ENCODE results near the gene EFNA5. TPM values are rescaled to one million over a fixed set of nuclear protein-coding genes. Genes with fewer than 3 reads are reported as not detected.
"Not testable (repeated sequence)": the region's sequence is repeated elsewhere in the genome, so short reads cannot be mapped to it uniquely, and the experiment has no call there.

EFNA5 gene
- polyA plus RNA-seq, 2 donors = 3.4 to 4.9 TPM

DNA sequence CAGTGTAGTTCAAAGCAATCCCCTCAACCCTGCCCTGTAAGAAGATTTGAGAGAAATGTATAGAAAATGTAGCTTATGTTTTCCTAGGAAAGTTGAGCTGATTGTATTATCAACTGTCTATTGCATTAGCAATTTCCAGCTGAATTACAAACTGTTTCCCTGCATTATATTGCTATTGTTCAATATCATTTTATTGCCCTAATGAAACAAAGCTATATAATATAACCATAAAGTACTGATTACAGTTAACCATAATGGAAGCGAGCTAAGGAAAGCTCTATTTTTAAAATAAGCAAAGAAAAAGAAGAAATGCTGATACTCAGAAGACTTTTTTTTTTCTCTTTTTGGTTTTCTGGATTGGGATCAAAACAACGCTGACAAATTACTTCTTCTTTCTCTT, 228.3 kb downstream of the EFNA5 start:
- Histone ChIP-seq H3K27ac (ENCODE audit: low read depth in 2 of 2, low read length in 1 of 2) (no peak overlapping the region), H3K27me3 (ENCODE audit: control insufficient read depth in 1 of 2, insufficient read depth in 2 of 2, low read length in 2 of 2) (no peaks in the 10 kb centered on the region), H3K9me3 (ENCODE audit: control insufficient read depth in 2 of 2, insufficient read depth in 1 of 2, low read depth in 1 of 2, low read length in 1 of 2) (peaks cover 0 to 2% of the 10 kb centered on the region in 2 donors), H3K36me3 (ENCODE audit: control insufficient read depth in 2 of 2, insufficient read depth in 2 of 2, low read length in 1 of 2) (no peaks in the 10 kb centered on the region), H3K4me3 (ENCODE audit: low read depth in 1 of 2, low read length in 2 of 2) (no peak overlapping the region), H3K4me1 (ENCODE audit: control insufficient read depth in 2 of 2, insufficient read depth in 2 of 2, low read length in 1 of 2) (no peaks in the 10 kb centered on the region)
- WGBS, 2 donors = 68 to 79% methylated on average over 2 of the region's 2 CpGs

DNA sequence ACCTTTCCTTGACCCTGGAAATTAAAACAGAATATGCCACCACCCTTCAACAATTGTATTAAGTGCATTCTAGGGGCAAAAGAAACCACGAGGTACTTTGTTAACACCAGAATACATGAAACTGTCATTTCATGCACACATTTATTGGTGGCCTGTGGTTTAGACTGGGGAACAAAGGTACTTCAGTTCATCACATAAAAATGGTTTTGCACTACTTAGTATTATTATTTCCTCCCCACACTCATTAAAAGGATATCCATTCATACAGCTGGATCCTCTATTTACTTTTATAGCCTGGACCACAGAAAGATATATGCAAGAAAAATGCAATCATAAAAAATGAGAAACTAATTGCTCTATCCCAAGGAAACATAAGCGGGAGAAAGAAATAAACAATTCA, 230.9 kb downstream of the EFNA5 start:
- WGBS, 2 donors = 77 to 84% methylated on average over 2 of the region's 2 CpGs
- Histone ChIP-seq H3K27me3 (ENCODE audit: control insufficient read depth in 1 of 2, insufficient read depth in 2 of 2, low read length in 2 of 2) (no peaks in the 10 kb centered on the region), H3K4me3 (ENCODE audit: low read depth in 1 of 2, low read length in 2 of 2) (no peak overlapping the region)

DNA sequence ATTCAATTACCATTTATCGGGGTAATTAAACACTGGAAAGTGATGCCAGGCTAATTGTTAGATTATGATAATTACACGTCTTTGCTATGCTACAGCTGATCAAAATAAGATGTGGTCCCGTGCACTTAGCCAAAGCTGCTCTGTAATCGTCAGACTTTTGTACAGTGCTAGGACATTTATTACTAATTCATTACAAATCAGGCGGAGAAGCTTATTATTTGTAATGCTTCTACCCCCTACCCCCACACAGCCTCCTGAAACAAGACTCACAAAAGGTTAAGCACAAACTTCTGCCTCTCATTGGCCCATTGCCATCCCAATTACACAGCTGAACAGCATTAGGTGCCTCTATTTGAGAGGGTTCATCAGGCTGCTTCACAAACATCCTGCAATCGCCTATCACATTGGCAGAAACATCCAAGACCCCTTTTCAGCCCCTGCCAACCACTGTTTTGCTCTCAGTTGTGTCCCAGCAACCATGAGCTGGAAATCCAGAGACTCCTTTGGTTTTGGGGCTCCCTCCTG, 232.7 kb downstream of the EFNA5 start:
- Histone ChIP-seq H3K36me3 (ENCODE audit: control insufficient read depth in 2 of 2, insufficient read depth in 2 of 2, low read length in 1 of 2) (no peaks in the 10 kb centered on the region), H3K4me3 (ENCODE audit: low read depth in 1 of 2, low read length in 2 of 2) (no peak overlapping the region), H3K4me1 (ENCODE audit: control insufficient read depth in 2 of 2, insufficient read depth in 2 of 2, low read length in 1 of 2) (peaks cover 3% of the 10 kb centered on the region in 2 donors), H3K27me3 (ENCODE audit: control insufficient read depth in 1 of 2, insufficient read depth in 2 of 2, low read length in 2 of 2) (no peaks in the 10 kb centered on the region), H3K9me3 (ENCODE audit: control insufficient read depth in 2 of 2, insufficient read depth in 1 of 2, low read depth in 1 of 2, low read length in 1 of 2) (peaks cover 0 to 2% of the 10 kb centered on the region in 2 donors), H3K27ac (ENCODE audit: low read depth in 2 of 2, low read length in 1 of 2) (no peak overlapping the region)
- WGBS, 2 donors = 88% methylated on average over 6 of the region's 6 CpGs

More for the DNA sequence above, 230.9 kb downstream of the EFNA5 start:
- Histone ChIP-seq H3K9me3 (ENCODE audit: control insufficient read depth in 2 of 2, insufficient read depth in 1 of 2, low read depth in 1 of 2, low read length in 1 of 2) (peaks cover 0 to 2% of the 10 kb centered on the region in 2 donors), H3K36me3 (ENCODE audit: control insufficient read depth in 2 of 2, insufficient read depth in 2 of 2, low read length in 1 of 2) (no peaks in the 10 kb centered on the region), H3K4me1 (ENCODE audit: control insufficient read depth in 2 of 2, insufficient read depth in 2 of 2, low read length in 1 of 2) (peaks cover 3% of the 10 kb centered on the region in 2 donors), H3K27ac (ENCODE audit: low read depth in 2 of 2, low read length in 1 of 2) (no peak overlapping the region)

DNA sequence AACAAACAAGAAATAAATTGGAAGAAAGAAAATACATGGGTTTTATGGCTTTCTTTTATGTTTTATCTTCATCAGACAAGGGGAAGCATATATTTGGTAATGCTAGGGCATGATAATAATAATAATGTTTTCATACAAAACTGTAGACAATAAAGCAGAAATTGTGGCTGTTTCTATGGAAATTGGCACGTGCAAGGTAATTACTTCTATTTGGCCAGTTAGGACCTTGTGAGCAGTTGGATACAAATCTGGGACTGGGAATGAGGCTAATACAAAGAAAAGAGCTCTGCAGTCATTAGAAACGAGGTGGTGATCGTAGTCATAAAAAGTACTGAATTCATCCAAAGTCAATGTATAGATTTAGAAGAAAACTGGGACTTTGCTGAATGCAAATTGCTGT, 233.6 kb downstream of the EFNA5 start:
- 85% methylated on average over 3 of the region's 3 CpGs for WGBS, 2 donors

DNA sequence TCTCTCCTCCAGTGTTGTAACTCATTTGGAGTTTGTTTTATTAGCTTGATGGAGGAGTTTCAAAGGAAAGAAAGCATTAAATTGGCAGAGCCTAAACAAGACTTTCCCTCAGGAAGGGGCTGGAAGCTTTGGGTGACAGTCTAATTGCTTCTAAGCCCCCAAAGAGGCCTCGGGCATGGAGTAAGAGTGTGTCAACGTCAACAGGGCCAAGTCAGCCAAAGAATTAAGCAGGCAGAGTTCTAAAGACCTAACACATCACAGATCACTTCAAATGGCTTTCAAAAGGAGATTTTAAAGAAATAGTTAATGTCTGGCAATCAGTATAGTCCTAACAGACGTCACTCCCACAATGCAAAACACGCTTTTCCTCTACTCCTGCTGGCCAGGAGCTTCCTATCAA, 234.5 kb downstream of the EFNA5 start:
- no peaks in the 10 kb centered on the region for H3K27me3 ChIP-seq (ENCODE audit: control insufficient read depth in 1 of 2, insufficient read depth in 2 of 2, low read length in 2 of 2)
- H3K36me3 ChIP-seq (ENCODE audit: control insufficient read depth in 2 of 2, insufficient read depth in 2 of 2, low read length in 1 of 2) = no peaks in the 10 kb centered on the region
- no peak overlapping the region for H3K4me3 ChIP-seq (ENCODE audit: low read depth in 1 of 2, low read length in 2 of 2)
- H3K9me3 ChIP-seq (ENCODE audit: control insufficient read depth in 2 of 2, insufficient read depth in 1 of 2, low read depth in 1 of 2, low read length in 1 of 2) = peaks cover 0 to 2% of the 10 kb centered on the region in 2 donors
- H3K4me1 ChIP-seq (ENCODE audit: control insufficient read depth in 2 of 2, insufficient read depth in 2 of 2, low read length in 1 of 2) = peaks cover 3% of the 10 kb centered on the region in 2 donors
- WGBS, 2 donors = 44 to 55% methylated on average over 4 of the region's 4 CpGs
- no peak overlapping the region for H3K27ac ChIP-seq (ENCODE audit: low read depth in 2 of 2, low read length in 1 of 2)

More for the DNA sequence above, 233.6 kb downstream of the EFNA5 start:
- peaks cover 0 to 2% of the 10 kb centered on the region in 2 donors for H3K9me3 ChIP-seq (ENCODE audit: control insufficient read depth in 2 of 2, insufficient read depth in 1 of 2, low read depth in 1 of 2, low read length in 1 of 2)
- H3K4me1 ChIP-seq (ENCODE audit: control insufficient read depth in 2 of 2, insufficient read depth in 2 of 2, low read length in 1 of 2) = peaks cover 3% of the 10 kb centered on the region in 2 donors
- H3K27ac ChIP-seq (ENCODE audit: low read depth in 2 of 2, low read length in 1 of 2) = no peak overlapping the region
- H3K36me3 ChIP-seq (ENCODE audit: control insufficient read depth in 2 of 2, insufficient read depth in 2 of 2, low read length in 1 of 2) = no peaks in the 10 kb centered on the region
- no peak overlapping the region for H3K4me3 ChIP-seq (ENCODE audit: low read depth in 1 of 2, low read length in 2 of 2)
- H3K27me3 ChIP-seq (ENCODE audit: control insufficient read depth in 1 of 2, insufficient read depth in 2 of 2, low read length in 2 of 2) = no peaks in the 10 kb centered on the region

DNA sequence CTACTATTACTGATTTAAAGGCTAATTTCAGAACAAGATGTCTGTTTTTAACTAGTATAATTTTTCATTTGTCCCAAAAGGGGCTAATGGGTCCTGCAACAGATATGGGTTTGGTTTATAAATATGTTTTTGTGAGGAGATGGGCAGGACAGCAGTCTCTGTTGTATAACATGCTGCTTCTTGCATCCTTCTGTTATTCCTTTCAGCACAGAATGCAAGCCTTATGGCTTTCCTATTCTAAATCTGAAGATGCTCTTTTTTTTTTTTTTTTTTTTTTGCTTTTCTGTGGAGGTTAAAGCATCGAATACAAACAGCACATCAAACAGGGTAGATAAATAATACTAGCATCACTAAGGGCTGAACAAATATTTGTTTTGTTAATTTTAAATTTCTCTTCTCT, 235.7 kb downstream of the EFNA5 start:
- 87 to 91% methylated on average over 1 of the region's 1 CpG for WGBS, 2 donors
- H3K4me3 ChIP-seq (ENCODE audit: low read depth in 1 of 2, low read length in 2 of 2) = no peak overlapping the region
- H3K4me1 ChIP-seq (ENCODE audit: control insufficient read depth in 2 of 2, insufficient read depth in 2 of 2, low read length in 1 of 2) = peaks cover 3% of the 10 kb centered on the region in 2 donors
- H3K27ac ChIP-seq (ENCODE audit: low read depth in 2 of 2, low read length in 1 of 2) = no peak overlapping the region
- peaks cover 0 to 2% of the 10 kb centered on the region in 2 donors for H3K9me3 ChIP-seq (ENCODE audit: control insufficient read depth in 2 of 2, insufficient read depth in 1 of 2, low read depth in 1 of 2, low read length in 1 of 2)
- no peaks in the 10 kb centered on the region for H3K36me3 ChIP-seq (ENCODE audit: control insufficient read depth in 2 of 2, insufficient read depth in 2 of 2, low read length in 1 of 2)
- H3K27me3 ChIP-seq (ENCODE audit: control insufficient read depth in 1 of 2, insufficient read depth in 2 of 2, low read length in 2 of 2) = no peaks in the 10 kb centered on the region

DNA sequence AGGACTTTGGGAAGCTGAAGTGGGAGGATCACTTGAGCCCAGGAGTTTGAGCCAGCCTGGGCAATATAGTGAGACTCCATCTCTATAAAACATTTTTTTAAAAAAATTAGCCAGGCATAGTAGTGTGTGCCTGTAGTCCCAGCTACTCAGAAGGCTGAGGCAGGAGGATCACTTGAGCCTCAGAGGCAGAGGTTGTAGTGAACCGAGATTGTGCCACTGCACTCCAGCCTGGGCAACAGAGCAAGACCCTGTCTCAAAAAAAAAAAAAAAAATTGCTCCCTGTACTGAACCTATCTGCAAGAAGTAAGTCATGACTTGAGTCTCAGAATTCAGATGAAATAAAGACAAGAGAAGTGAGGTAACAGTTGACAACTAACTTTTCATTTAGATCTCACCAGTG, 237.1 kb downstream of the EFNA5 start:
- not testable (repeated sequence) for H3K4me1 ChIP-seq (ENCODE audit: control insufficient read depth in 2 of 2, insufficient read depth in 2 of 2, low read length in 1 of 2); H3K9me3 ChIP-seq (ENCODE audit: control insufficient read depth in 2 of 2, insufficient read depth in 1 of 2, low read depth in 1 of 2, low read length in 1 of 2); H3K4me3 ChIP-seq (ENCODE audit: low read depth in 1 of 2, low read length in 2 of 2); H3K27me3 ChIP-seq (ENCODE audit: control insufficient read depth in 1 of 2, insufficient read depth in 2 of 2, low read length in 2 of 2); H3K27ac ChIP-seq (ENCODE audit: low read depth in 2 of 2, low read length in 1 of 2); H3K36me3 ChIP-seq (ENCODE audit: control insufficient read depth in 2 of 2, insufficient read depth in 2 of 2, low read length in 1 of 2)
- WGBS, 2 donors = 94 to 96% methylated on average over 1 of the region's 1 CpG

DNA sequence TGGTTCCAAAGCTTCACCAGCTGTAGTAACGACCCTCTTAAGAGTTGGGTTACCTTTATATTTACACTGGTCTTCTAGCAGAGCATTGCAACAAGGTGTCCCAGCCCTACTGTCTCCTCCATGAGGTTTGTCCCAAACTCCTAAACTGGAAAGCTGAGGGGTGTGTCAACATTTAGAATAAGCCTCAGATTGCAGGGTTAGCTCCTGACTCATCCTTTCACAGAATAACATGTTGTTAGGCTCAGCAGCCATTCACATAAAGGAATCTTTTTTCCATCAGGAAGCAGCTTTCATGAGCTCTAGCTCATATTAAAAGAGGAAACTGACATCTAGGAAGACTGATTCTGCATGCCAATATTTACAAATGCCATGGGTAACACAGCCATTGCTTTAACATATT, 238.7 kb downstream of the EFNA5 start:
- H3K4me1 ChIP-seq (ENCODE audit: control insufficient read depth in 2 of 2, insufficient read depth in 2 of 2, low read length in 1 of 2) = peaks cover 3% of the 10 kb centered on the region in 2 donors
- H3K9me3 ChIP-seq (ENCODE audit: control insufficient read depth in 2 of 2, insufficient read depth in 1 of 2, low read depth in 1 of 2, low read length in 1 of 2) = no peaks in the 10 kb centered on the region
- no peak overlapping the region for H3K27ac ChIP-seq (ENCODE audit: low read depth in 2 of 2, low read length in 1 of 2)
- H3K4me3 ChIP-seq (ENCODE audit: low read depth in 1 of 2, low read length in 2 of 2) = no peak overlapping the region
- no peaks in the 10 kb centered on the region for H3K27me3 ChIP-seq (ENCODE audit: control insufficient read depth in 1 of 2, insufficient read depth in 2 of 2, low read length in 2 of 2)
- no peaks in the 10 kb centered on the region for H3K36me3 ChIP-seq (ENCODE audit: control insufficient read depth in 2 of 2, insufficient read depth in 2 of 2, low read length in 1 of 2)
- WGBS, 2 donors = 69 to 83% methylated on average over 1 of the region's 1 CpG

DNA sequence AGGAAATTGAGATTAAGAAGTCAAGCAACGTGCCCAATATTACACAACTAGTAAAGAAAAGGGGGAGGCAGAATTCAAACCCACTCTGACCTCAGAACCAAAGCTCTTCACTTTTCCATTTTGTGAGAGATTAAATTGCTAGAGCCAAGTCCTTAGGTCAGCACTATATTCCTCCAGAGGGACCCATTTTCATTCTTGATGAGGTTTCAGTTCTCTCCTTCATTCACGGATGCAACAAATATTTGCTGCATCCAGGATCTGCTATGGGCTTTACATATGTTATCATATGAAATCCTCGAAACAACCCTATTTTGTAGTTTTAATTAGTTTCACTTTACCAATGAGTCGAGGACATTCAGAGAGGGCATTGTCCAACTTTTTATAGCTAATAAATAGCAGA, 239.2 kb downstream of the EFNA5 start:
- Histone ChIP-seq H3K27ac (ENCODE audit: low read depth in 2 of 2, low read length in 1 of 2) (no peak overlapping the region), H3K9me3 (ENCODE audit: control insufficient read depth in 2 of 2, insufficient read depth in 1 of 2, low read depth in 1 of 2, low read length in 1 of 2) (no peaks in the 10 kb centered on the region), H3K4me3 (ENCODE audit: low read depth in 1 of 2, low read length in 2 of 2) (no peak overlapping the region), H3K27me3 (ENCODE audit: control insufficient read depth in 1 of 2, insufficient read depth in 2 of 2, low read length in 2 of 2) (no peaks in the 10 kb centered on the region), H3K36me3 (ENCODE audit: control insufficient read depth in 2 of 2, insufficient read depth in 2 of 2, low read length in 1 of 2) (no peaks in the 10 kb centered on the region), H3K4me1 (ENCODE audit: control insufficient read depth in 2 of 2, insufficient read depth in 2 of 2, low read length in 1 of 2) (peaks cover 2% of the 10 kb centered on the region in 2 donors)
- WGBS, 2 donors = 80 to 88% methylated on average over 4 of the region's 4 CpGs

DNA sequence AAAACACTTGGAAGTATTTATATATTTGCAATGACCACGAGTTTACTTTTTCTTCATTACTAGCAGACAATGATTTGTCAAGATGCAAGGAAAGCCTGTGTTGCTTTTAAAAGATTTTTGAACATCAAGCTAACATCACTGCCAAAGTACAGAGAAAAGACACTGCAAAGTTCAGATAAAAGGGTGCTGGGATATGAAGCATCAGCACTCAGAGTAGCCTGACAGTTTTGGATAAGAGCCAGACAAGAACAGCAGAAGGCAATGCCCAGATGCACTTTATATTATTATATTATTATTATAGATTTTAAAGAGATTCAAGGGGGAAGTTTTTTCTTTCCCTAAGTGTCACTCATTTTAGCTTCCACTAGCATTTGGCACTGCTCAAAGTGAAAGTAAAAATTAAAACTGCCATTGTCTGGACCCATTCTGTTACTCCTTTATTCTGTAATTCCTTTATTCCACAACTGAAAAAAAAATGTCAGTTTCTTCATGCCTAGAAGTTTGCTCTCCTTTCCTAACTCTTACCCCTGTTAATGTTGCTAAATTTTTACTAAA, 240.6 kb downstream of the EFNA5 start:
- WGBS, 2 donors = 49 to 53% methylated on average over 1 of the region's 1 CpG
- H3K27me3 ChIP-seq (ENCODE audit: control insufficient read depth in 1 of 2, insufficient read depth in 2 of 2, low read length in 2 of 2) = no peaks in the 10 kb centered on the region
- H3K4me1 ChIP-seq (ENCODE audit: control insufficient read depth in 2 of 2, insufficient read depth in 2 of 2, low read length in 1 of 2) = no peaks in the 10 kb centered on the region
- H3K9me3 ChIP-seq (ENCODE audit: control insufficient read depth in 2 of 2, insufficient read depth in 1 of 2, low read depth in 1 of 2, low read length in 1 of 2) = no peaks in the 10 kb centered on the region
- H3K36me3 ChIP-seq (ENCODE audit: control insufficient read depth in 2 of 2, insufficient read depth in 2 of 2, low read length in 1 of 2) = no peaks in the 10 kb centered on the region
- H3K4me3 ChIP-seq (ENCODE audit: low read depth in 1 of 2, low read length in 2 of 2) = no peak overlapping the region
- no peak overlapping the region for H3K27ac ChIP-seq (ENCODE audit: low read depth in 2 of 2, low read length in 1 of 2)

All from esophagus (tissue), 2 donors.